HG02885 (cell line): ENCODE results near the gene OR8D1.
"Not testable (repeated sequence)": the region's sequence is repeated elsewhere in the genome, so short reads cannot be mapped to it uniquely, and the experiment has no call there.

Experiments
- ATAC-seq: cut with Tn5 transposase; IDR thresholded peaks from one replicate; pipeline ENCODE4 v1.9.1; 2021; ENCODE audit warnings: mild to moderate bottlenecking; ENCODE audit not compliant: unreplicated experiment, poor library complexity

The OR8D1 gene

DNA sequence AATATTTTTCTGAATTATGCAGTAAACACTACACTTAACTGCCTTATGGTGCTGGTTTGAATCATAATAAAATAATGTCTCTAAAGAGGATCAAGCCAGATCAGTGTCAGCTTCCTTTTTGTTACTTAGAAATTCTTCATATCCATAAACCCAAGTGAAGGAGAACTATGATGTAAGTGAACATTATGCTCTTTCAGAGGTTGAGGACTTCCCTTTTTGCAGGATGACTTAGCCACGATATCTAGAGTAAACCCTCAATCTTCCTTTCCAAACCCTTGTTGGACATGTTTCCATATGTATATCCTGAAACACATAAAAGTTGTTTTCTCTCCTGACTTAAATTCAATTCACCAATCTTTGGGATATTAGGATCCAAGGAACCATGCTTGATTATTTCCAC is 19.1 kb downstream of the OR8D1 start:
- ATAC-seq: no peak

DNA sequence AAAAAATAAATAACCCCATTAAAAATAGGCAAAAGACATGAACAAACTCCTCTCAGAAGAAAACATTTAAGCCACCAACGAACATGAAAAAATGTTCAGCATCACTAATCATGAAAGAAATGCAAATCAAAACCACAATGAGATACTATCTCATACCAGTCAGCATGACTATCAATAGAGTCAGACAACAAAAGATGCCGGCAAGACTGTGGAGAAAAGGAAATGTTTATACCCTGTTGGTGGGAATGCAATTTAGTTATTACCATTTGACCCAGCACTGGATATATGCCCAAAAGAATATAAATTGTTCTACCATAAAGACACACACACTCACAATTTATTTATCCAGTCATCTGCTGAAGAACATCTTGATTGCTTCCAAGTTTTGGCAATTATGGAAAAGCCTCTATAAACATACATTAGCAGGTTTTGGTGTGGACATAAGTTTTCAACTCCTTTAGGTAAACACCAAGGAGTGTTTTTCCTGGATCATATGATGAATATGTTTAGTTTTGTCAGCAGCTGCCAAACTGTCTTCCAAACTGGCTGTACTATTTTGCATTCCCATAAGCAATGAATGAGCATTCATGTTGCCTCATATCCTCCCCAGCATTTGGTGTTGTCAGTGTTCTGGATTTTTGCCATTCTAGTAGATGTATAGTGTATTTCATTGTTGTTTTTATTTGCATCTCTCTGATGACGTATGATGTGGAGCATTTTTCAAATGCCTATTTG is 28.0 kb downstream of the OR8D1 start:
- ATAC-seq: no peak

DNA sequence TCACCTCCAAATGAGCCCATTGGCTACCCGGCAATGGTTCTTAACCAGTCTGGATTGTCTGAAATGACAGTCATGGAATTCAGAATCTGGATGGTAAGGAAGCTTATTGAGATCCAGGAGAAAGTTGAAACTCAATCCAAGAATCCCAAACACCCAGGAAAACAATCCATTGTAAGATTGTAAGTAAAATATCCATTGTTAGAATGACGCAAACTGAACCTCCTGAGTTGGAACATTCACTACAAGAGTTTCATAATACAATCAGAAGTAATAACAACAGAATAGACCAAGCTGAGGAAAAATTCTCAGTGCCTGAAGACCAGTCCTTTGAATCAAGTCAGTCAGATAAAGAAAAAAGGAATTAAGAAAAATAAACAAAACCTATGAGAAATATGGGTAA is 35.5 kb downstream of the OR8D1 start:
- ATAC-seq: no peak

DNA sequence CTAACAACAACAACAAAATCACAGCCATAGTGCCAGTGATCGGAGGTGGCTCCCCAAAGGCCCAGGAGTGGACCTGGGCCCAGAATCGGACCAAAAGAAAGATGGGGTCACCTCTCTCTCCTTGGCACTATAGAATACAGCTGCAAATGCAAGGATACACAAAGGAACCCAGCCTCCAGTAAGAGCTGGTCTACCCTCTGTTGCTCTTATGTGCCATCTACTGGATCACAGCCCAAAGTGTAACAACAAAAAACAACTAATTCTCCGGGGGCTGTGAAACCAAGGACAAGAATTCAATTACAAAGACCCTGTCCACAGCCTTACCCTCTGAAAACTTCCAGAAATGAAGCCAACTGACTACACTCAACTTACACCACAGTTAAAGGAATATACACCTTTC is 35.9 kb downstream of the OR8D1 start:
- no peak for ATAC-seq

DNA sequence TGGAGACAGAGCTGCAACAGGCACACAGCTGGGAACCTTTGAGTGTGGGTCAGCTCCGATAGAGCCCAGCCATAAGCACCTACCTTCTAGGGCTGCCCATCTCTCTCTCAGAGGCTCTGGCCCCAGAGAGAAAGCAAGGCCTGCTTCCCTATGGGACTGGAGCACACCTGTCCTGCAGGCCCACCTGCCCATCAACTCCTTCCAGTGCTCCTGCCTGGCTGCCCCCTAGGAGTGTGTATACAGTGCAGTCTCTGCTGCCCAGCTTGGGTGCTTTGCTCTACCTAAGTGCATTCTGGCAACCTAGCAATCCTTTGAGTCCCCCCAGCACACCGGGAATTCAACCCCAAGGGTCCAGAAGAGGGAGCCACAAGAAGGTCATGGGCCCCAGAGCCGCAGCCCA is 36.5 kb downstream of the OR8D1 start:
- ATAC-seq: no peak

DNA sequence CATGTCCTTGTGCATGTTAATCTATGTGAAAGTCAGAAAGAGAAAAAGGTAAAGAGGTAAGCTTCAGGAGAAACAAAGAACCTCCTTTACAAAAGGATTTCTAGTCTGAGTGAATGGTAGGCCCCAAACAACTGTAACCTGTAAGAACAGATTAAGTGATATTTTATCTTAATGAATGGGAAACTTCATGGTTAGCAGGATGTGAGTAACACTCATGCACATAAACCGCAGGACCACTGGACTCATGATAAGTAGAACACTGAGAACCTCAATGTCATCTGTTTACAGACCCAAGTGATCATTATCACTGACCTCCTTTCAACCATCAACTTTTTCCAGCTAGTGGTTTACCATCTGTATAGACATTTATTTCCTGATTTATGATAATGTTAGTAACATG is 37.7 kb downstream of the OR8D1 start:
- ATAC-seq: no peak

DNA sequence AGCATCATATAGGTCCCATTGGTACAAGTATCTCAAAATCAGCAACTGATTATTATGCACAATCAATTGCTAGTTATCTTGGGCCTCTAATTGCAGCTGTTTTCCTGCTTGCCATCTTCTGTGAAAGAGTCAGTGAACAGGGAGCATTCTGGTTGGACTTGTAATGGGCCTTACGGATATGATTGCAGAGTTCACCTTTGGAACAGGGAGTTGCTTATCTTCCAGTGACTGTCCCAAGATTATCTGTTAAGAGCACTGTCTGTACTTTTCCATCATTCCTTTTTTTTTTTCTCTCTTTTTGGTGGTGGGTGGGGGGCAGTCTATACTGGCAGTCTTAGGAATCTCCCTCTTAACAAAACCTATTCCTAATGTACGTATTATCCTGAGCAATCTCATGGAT is 39.7 kb downstream of the OR8D1 start:
- ATAC-seq: no peak

DNA sequence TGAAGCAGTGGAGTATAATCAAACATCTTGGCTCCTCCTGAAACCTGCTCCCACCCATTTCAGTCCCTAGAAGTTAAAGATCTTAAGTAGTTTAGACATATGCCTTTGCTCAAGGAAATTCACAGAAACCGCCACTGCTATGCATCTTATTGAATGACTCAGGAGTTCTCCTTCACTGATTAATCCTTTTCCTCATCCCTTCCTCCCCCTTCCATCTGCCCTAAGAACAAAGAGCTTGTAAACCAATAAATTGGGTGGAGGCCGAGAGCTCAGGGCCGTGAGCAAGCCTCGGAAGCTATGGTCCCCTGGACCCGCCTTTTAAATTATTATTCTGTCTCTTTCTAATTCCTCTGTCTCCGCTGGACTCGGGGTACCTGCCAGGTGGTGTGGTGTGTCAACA is 42.9 kb downstream of the OR8D1 start:
- ATAC-seq: not testable (repeated sequence)

DNA sequence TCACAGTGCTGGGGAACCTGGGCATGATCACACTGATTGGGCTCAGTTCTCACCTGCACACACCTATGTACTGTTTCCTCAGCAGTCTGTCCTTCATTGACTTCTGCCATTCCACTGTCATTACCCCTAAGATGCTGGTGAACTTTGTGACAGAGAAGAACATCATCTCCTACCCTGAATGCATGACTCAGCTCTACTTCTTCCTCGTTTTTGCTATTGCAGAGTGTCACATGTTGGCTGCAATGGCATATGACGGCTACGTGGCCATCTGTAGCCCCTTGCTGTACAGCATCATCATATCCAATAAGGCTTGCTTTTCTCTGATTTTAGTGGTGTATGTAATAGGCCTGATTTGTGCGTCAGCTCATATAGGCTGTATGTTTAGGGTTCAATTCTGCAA is 48.7 kb downstream of the OR8D1 start:
- ATAC-seq: not testable (repeated sequence)

DNA sequence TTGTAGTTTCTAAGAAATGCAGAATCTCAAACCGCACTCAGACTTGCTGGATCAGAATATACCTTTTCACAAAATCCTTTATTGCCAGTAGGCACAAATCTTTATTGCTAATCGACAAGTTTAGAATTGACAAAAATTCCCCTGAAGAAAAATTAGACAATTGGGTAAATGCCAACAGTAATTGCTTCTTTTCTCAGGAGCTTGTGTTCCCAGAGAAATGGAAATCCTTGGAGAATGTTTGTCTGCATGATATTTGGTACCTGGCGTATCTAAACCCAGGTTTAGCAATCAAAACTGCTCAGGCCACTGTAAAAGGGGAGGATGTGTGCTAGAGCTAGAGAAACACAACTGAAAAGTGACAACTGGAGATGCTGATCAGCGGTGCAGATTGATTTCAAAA is 57.7 kb downstream of the OR8D1 start, which contains the start of gene OR8G5:
Gene OR8G5 (plus strand): TSS at position 301 of the 400 bp plus-strand sequence. CDS start 8,556 bp downstream, outside the sequence.
- ATAC-seq: no peak
